Measurements from ENCODE around the gene TTC3. TPM values are rescaled to one million over a fixed set of nuclear protein-coding genes. Genes with fewer than 3 reads are reported as not detected.
A peak's percentile ranks its signal among the peaks of the same experiment; 100 is the strongest.
"Not testable (repeated sequence)": the region's sequence is repeated elsewhere in the genome, so short reads cannot be mapped to it uniquely, and the experiment has no call there.

The TTC3 gene, protein sequence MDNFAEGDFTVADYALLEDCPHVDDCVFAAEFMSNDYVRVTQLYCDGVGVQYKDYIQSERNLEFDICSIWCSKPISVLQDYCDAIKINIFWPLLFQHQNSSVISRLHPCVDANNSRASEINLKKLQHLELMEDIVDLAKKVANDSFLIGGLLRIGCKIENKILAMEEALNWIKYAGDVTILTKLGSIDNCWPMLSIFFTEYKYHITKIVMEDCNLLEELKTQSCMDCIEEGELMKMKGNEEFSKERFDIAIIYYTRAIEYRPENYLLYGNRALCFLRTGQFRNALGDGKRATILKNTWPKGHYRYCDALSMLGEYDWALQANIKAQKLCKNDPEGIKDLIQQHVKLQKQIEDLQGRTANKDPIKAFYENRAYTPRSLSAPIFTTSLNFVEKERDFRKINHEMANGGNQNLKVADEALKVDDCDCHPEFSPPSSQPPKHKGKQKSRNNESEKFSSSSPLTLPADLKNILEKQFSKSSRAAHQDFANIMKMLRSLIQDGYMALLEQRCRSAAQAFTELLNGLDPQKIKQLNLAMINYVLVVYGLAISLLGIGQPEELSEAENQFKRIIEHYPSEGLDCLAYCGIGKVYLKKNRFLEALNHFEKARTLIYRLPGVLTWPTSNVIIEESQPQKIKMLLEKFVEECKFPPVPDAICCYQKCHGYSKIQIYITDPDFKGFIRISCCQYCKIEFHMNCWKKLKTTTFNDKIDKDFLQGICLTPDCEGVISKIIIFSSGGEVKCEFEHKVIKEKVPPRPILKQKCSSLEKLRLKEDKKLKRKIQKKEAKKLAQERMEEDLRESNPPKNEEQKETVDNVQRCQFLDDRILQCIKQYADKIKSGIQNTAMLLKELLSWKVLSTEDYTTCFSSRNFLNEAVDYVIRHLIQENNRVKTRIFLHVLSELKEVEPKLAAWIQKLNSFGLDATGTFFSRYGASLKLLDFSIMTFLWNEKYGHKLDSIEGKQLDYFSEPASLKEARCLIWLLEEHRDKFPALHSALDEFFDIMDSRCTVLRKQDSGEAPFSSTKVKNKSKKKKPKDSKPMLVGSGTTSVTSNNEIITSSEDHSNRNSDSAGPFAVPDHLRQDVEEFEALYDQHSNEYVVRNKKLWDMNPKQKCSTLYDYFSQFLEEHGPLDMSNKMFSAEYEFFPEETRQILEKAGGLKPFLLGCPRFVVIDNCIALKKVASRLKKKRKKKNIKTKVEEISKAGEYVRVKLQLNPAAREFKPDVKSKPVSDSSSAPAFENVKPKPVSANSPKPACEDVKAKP (N-terminal part only)
- total RNA-seq (2014; rRNA removed; shearing (Covaris generic)) = 65.9 and 74.0 TPM in 2 replicates

DNA sequence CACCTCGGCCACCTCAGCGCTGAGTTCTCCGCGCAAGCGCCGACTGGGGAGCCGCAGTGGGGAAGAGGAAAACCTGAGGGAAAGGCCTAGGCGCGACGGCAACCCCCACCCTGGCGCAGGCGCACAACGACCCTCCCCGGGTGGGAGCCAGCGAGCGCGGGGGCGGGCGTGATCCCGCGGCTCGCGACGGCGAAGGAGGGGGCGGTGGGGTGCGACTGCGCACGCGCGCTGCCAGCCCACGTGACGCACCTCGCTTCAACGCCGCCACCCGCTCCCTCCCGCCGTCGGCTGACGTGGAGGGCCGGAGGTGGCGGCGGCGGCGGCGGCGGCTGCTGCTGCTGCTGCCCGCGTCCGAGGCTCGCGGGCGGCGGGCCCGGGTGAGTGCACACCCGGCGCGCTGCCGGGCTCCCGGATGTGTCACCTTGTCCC, at the start of gene TTC3, which contains the start of gene PIGP:
TSS of gene TTC3 (plus strand) at position 267 of the 429 bp plus-strand sequence. CDS start 14,004 bp downstream, outside the sequence.
TSS of gene PIGP (minus strand) at position 84 of the 429 bp plus-strand sequence. CDS start 556 bp downstream, outside the sequence.
- DNase-seq (ENCODE audit: low read depth) = peak; percentile 88

- DNase-seq (ENCODE audit: low read depth) = no peak
Observed at GRCh38 chr21:37026499-37026898, 46.6 kb upstream of the TTC3 start.

DNA sequence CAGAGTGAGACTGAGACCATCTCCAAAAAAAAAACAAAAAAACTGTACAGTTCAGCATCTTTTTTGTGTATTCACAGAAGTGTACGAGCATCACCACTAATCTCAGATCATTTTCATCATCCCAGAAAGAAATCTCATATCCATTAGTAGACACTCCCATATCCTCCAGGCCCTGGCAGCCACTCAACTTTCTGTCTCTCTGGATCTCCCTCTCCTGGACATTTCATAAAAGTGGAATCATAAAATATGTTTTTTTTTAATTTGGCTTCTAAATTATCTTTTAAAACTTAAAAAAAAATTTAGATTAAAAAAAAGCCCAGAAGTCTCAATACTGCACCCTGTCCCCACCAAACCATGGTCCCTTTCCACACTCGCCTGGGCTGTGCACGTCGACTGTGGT, 44.5 kb upstream of the TTC3 start:
- DNase-seq (ENCODE audit: low read depth) = no peak

- DNase-seq (ENCODE audit: low read depth) = no peak
Observed at GRCh38 chr21:37030864-37031263, 42.2 kb upstream of the TTC3 start.

- no peak for DNase-seq (ENCODE audit: low read depth)
Observed at GRCh38 chr21:37032293-37032692, 40.8 kb upstream of the TTC3 start.

DNA sequence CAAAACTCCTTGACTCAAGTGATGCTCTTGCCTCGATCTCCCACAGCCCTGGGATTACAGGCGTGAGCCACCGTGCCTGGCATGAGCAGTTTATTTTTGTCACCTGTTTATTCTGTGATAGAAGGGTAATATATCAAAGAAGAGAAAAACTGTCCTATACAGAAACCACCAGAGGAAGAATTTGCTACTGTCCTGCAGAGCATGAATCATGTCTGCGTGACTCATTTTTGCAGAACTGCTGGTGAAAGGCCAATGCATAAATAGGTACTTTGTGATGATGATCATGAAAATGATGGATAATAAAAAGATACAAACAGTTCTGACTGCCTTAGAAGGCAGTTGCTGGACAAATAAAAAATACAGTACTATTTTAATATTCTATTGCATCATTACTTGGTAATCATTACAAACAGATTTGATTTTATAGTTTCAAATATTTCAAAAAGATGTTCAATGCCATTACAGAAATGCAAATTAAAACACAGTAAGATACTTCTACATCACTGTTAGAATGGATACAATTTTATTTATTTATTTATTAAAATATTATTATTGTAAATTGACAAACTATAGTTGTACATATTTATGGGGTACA, 40.1 kb upstream of the TTC3 start:
- DNase-seq (ENCODE audit: low read depth) = peak; percentile 56

DNA sequence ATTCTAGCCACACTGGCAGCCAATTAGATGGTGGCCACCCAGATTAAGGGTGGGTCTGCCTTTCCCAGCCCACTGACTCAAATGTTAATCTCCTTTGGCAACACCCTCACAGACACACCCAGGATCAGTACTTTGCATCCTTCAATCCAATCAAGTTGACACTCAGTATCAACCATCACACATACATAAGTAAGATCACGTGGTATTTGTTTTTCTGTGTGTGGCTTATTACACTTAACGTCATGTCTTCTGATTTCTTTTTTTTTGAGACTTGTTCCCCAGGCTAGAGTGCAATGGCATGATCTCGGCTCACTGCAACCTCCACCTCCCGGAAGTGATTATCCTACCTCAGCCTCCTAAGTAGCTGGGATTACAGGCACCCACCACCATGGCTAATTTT, 38.7 kb upstream of the TTC3 start:
- not testable (repeated sequence) for DNase-seq (ENCODE audit: low read depth)

- no peak for DNase-seq (ENCODE audit: low read depth)
Observed at GRCh38 chr21:37036177-37036576, 36.9 kb upstream of the TTC3 start.

DNA sequence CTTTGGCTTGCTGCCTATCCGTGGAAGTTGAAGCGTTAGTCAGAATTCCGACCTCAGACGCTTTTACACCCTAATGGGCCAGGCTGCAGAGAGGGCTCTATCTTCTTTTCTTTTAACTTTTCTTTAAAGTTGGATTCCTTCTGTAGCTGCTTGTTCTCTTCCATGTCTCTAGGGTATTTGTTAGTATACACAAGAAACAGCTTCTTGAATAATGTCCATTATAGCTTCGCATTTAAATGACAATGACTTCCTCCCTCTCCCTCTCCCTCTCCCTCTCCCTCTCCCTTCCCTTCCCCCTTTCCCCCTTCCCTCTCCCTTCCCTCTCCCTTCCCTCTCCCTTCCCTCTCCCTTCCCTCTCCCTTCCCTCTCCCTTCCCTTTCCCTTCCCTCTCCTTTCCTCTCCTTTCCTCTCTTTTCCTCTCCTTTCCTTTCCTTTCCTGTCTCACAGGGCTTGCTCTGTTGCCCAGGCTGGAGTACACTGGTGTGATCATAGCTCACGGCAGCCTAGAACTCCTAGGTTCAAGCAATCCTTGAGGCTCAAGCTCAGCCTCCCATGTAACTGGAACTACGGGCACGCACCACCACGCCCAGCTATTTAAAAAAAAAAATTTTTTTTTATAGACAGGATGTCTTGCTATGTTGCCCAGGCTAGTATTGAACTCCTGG, 33.5 kb upstream of the TTC3 start:
- DNase-seq (ENCODE audit: low read depth) = peak; percentile 14

- DNase-seq (ENCODE audit: low read depth) = no peak
Observed at GRCh38 chr21:37040212-37040611, 32.8 kb upstream of the TTC3 start.

GRCh38 chr21:37041706-37042271, 31.3 kb upstream of the TTC3 start:
- DNase-seq (ENCODE audit: low read depth) = no peak

DNA sequence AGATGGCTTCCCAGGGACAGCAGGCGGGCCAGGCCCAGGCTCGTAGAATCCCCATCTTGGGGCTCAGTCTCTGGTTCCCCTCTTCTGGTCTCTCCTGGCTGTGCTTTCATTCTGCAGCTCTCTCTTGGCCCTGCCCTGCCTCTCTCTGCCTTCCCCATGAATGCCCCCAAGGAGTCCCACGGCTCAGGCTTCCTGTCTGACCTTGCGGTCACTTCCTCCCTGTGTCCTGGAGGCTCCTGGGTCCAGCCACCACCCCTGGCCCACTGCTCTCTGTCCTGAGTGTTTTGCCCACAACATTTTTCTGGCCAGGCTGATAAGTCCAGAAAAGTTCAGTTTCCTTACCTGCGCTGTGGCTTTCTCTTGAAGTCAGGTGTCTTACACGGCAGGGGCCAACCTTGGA, 29.2 kb upstream of the TTC3 start:
- no peak for DNase-seq (ENCODE audit: low read depth)

DNA sequence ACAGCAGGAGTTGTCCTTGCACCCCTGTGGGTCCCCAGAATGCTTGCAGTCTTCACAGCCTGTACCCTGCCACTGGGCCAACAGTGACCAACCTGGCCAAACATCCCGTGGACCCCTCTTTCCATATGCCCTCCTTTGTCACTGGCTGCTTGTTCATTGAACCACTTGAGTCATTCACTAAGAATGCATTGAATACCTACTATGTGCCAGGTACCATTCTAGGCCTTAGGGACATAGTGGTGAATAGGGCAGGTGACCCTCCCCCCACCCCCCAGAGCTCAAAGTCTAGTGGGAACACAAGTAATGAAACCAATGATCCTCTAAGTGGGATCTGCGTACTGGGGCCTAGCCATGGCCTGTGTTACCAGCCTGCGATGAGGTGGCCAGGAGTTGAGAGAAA, 28.4 kb upstream of the TTC3 start:
- no peak for DNase-seq (ENCODE audit: low read depth)

GRCh38 chr21:37045149-37045548, 27.9 kb upstream of the TTC3 start:
- no peak for DNase-seq (ENCODE audit: low read depth)

DNA sequence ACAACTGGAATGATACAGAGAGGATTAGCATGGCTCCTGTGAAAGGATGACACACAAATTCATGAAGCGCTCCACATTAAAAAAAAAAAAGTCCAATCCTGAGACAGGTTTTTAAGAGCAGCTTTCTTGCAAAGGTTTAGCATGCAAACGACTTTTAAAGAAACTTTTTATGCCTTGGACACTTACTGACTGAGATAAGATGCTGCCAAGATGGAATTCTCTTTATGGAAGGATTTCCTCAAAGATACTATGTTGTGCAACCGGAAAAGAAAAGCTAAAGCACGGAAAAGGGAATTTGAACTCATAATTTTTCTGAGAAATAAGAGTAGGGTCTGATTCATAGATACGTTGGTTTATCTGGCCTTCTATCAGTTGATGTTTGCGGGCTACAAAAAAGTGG, 27.5 kb upstream of the TTC3 start:
- no peak for DNase-seq (ENCODE audit: low read depth)

DNA sequence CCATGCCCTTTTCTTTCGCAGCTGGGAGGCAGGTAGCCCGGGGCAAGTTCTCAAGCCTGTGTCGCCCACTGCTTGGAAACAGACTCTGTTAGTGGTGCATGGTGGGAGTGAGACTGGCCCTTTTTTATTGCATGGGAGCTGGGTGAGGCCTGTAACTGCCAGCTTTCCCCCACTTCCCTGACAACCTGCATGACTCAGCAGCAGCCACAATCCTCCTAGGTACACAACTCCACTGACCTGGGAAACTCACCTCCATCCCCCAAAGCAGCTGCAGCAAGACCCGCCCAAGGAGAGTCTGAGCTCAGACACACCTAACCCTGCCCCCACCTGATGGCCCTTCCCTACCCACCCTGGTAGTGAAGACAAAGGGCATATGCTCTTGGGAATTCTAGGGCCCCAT, 26.0 kb upstream of the TTC3 start:
- DNase-seq (ENCODE audit: low read depth) = no peak

DNA sequence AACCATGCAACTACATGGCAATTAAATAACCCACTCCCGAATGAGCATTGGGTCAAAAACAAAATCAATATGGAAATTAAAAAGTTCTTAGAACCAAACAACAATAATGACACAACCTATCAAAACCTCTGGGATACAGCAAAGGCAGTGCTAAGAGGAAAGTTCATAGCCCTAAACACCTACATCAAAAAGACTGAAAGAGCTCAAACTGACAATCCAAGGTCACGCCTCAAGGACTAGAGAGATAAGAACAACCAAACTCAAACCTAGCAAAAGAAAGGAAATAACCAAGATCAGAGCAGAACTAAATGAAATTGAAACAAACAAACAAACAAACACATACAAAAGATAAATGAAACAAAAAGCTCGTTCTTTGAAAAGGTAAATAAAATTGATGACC, 23.3 kb upstream of the TTC3 start:
- DNase-seq (ENCODE audit: low read depth) = not testable (repeated sequence)

- no peak for DNase-seq (ENCODE audit: low read depth)
Observed at GRCh38 chr21:37055271-37055855, 17.7 kb upstream of the TTC3 start.

DNA sequence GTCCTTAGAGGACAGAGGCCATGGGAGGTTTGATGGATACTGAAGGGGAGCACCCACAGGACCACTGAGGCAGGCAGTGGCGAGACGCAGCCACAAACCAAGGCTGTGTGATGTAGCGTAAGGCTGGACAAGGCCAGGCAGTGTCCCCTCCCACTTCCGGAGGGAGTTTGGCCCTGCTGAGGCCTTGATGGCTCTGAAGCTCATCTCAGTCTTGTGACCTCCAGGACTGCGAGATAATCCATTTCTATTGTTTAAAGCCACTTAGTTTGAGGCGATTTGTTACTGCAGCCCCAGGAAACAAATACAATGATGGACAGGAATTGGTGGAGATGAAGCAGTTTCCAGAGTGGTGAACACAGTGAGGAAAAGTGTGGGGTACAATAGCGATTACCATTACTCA, 15.4 kb upstream of the TTC3 start:
- no peak for DNase-seq (ENCODE audit: low read depth)

DNA sequence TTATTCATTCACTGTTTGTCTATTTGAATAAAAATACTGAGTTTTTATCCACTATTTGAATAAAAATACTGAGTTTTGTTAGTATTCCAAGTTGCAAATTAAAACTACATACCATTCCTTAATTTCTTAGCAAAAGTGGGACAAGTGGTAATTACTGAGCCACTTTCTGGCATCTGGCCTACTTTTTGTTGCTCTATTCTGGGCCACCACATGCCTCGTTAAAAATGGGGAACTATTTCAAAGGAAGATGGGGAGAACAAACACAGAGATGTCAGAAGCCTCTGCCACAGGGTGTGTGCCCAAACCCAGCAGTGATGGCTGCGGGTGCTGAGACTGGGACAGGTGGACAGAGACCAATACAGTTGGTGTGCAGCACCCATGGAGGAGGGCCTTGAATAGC, 14.8 kb upstream of the TTC3 start:
- no peak for DNase-seq (ENCODE audit: low read depth)

Data from RPMI7951 (cell line).